Inferior parietal cortex (tissue), 1 donor: ENCODE data around the gene G6PC2.

Experiments
- DNase-seq: peaks from one replicate; pipeline ENCODE4 v3.0.0-alpha.2; 2016; ENCODE audit errors: extremely low spot score

Gene G6PC2

GRCh38 chr2:168948621-168949212 is 47.6 kb downstream of the G6PC2 start:
- no peak for DNase-seq

DNA sequence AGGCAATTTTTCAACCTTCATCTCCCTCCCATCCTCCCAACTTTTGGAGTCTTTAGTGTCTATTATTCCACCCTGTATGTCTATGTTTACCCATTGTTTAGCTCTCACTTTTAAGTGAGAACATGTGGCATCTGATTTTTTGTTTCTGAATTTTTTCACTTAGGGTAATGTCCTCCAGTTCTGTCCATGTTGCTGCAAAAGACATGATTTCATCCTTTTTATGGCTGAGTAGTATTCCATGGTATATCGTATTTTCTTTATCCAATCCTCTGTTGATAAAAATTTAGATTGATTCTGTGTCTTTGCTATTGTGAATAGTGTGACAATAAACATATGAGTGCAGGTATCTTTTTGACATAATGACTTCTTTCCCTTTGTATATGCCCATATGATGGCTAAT is 48.2 kb downstream of the G6PC2 start:
- DNase-seq: no peak

- DNase-seq: no peak
Measured at GRCh38 chr2:168951871-168952270, 50.8 kb downstream of the G6PC2 start.

GRCh38 chr2:168952424-168952823 is 51.3 kb downstream of the G6PC2 start:
- no peak for DNase-seq

- no peak for DNase-seq
Measured at GRCh38 chr2:168954256-168954655, 53.2 kb downstream of the G6PC2 start.

DNA sequence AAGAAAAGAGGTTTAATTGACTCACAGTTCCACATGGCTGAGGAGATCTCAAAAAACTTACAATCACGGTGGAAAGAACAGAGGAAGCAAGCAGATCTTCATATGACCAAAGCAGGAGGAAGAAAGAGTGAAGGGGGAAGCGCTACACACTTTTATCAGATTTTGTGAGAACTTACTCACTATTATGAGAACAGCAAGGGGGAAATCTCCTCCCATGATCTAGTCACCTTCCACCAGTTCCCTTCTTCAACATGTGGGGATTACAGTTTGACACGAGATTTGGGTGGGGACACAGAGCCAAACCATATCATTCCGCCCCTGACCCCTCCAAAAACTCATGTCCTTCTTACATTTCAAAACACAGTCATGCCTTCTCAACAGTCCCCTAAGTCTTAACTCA is 54.2 kb downstream of the G6PC2 start:
- DNase-seq: no peak

- no peak for DNase-seq
Measured at GRCh38 chr2:168956392-168956791, 55.3 kb downstream of the G6PC2 start.
